Vagina (tissue), 2 donors: ENCODE data around the gene IPP. TPM values are rescaled to one million over a fixed set of nuclear protein-coding genes. Genes with fewer than 3 reads are reported as not detected.

ENCODE experiments used
- DNase-seq, 2 donors: peaks; one replicate each; pipeline ENCODE4 v3.0.0-alpha.2; 2017; ENCODE audit errors: extremely low spot score in 2 of 2
- H3K27ac ChIP-seq: fragments of 200-600 bp; sonication (generic); one replicate; pipeline ENCODE4 v1.5.1; 2019
- H3K27me3 ChIP-seq: fragments of 200-600 bp; sonication (generic); one replicate; pipeline ENCODE4 v1.5.1; 2019
- H3K36me3 ChIP-seq, 2 donors: fragments of 200-600 bp; sonication (generic); one replicate each; pipeline ENCODE4 v1.5.1; 2017 to 2019
- H3K4me1 ChIP-seq: fragments of 200-600 bp; sonication (generic); one replicate; pipeline ENCODE4 v1.5.1; 2019
- H3K4me3 ChIP-seq, 2 donors: fragments of 200-600 bp; sonication (generic); 1 replicate in 1 of 2; 2 replicates in 1 of 2; pipeline ENCODE4 v1.5.1; 2016 to 2019
- H3K9me3 ChIP-seq: fragments of 200-600 bp; sonication (generic); one replicate; pipeline ENCODE4 v1.5.1; 2019
- POLR2A ChIP-seq, 2 donors: fragments of 450-650 bp; IDR thresholded peaks; one replicate each; pipeline ENCODE4 v1.6.1; 2017; ENCODE audit warnings: antibody characterized with exemption in 2 of 2, mild to moderate bottlenecking in 2 of 2, moderate library complexity in 2 of 2
- POLR2AphosphoS5 ChIP-seq, 2 donors: sonication (generic); formaldehyde crosslinking; IDR thresholded peaks; one replicate each; pipeline ENCODE4 v1.9.0; 2017; ENCODE audit warnings: antibody characterized with exemption in 2 of 2, mild to moderate bottlenecking in 2 of 2, low read depth in 1 of 2; ENCODE audit not compliant: insufficient read depth in 1 of 2
- intact Hi-C: fragments of 100-400 bp; cut with DNase I; formaldehyde crosslinking; loops from one replicate; pipeline ENCODE4 v1.15.1; 2023
- total RNA-seq: library from RNA; depleted of rRNA; stranded (reverse); fragments of >200 nt; gene quantifications from one replicate; pipeline ENCODE4 v1.2.3, GENCODE V29; 2016
- TF ChIP-seq, protein P1 (sequence below), 3 experiments: fragments of 450-650 bp in 2 of 3; fragments of 200-600 bp in 1 of 3; sonication (generic) in 1 of 3; IDR thresholded peaks; one replicate each; pipeline ENCODE4 v1.5.1; 2017 to 2019; ENCODE audit warnings: antibody characterized with exemption in 3 of 3, mild to moderate bottlenecking in 2 of 3, moderate library complexity in 2 of 3

Gene IPP
- total RNA-seq, 1 donor from 2014 or later = 5.6 TPM

DNA sequence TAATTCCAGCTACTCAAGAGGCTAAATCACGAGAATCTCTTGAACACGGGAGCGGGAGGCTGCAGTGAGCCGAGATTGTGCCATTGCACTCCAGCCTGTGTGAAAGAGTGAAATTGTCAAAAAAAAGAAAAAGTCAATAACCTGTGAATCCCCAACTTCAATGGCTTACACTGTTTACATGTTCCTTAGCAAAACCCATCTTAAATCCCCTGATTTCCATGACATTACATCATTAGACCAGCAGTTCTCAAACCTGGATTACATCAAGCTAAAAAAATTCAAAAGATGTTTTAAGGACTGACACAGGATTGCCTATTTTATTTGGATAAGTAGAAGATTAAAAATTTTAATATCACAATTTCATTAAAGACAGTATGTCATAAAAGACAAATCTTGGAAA is 76.5 kb downstream of the IPP start:
- Histone ChIP-seq H3K4me3 (no peak overlapping the region), H3K9me3 (no peaks in the 10 kb centered on the region), H3K27me3 (no peaks in the 10 kb centered on the region), H3K4me1 (peaks cover 89% of the 10 kb centered on the region), H3K36me3 (no peaks in the 10 kb centered on the region), H3K27ac (no peak overlapping the region)
- TF ChIP-seq POLR2AphosphoS5 (IDR thresholded peaks at IDR 0.05; ENCODE audit: insufficient read depth in 1 of 2, low read depth in 1 of 2) (no peak), POLR2A (IDR thresholded peaks at IDR 0.05) (no peak)
- TF ChIP-seq, protein P1, sequence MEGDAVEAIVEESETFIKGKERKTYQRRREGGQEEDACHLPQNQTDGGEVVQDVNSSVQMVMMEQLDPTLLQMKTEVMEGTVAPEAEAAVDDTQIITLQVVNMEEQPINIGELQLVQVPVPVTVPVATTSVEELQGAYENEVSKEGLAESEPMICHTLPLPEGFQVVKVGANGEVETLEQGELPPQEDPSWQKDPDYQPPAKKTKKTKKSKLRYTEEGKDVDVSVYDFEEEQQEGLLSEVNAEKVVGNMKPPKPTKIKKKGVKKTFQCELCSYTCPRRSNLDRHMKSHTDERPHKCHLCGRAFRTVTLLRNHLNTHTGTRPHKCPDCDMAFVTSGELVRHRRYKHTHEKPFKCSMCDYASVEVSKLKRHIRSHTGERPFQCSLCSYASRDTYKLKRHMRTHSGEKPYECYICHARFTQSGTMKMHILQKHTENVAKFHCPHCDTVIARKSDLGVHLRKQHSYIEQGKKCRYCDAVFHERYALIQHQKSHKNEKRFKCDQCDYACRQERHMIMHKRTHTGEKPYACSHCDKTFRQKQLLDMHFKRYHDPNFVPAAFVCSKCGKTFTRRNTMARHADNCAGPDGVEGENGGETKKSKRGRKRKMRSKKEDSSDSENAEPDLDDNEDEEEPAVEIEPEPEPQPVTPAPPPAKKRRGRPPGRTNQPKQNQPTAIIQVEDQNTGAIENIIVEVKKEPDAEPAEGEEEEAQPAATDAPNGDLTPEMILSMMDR (IDR thresholded peaks at IDR 0.05) = no peak
- intact Hi-C loops = no loop called here
- DNase-seq = no peak

DNA sequence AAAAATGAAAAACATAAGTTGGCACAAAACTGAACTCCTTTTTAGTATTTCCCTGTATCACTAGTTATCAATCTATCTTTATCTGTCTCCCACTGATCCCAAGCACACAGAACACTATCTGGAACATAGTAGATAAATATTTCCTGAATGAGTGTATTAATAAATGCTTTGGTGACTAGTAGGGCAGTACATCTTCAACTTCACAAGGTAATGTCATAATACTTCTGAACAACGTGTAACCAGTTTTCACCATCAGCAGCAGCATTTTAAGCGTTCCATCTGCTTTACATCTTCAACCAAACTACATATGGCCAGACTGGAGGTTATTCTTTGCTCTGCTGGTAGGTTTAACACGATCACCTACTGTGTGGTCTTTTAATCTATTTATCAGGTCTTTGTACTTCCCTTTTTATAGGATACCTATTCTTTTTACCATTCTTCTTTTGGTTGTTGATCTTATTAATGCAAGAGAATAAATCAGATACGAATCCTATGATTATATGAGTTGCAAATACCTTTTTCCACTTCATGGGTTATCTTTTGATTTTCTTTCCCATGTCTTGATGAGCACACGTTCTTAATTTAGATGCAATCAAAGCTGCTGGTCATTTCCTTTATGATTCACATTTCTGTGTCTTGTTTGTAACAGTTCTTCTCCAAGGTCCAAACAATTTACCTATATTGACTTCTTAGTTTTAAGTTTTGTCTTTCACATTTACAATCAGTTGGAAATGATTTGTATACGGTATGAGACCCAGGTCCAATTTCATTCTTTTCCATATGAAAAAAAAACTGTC is 80.4 kb downstream of the IPP start:
- no peaks in the 10 kb centered on the region for H3K27me3 ChIP-seq
- intact Hi-C loops = no loop called here
- no peaks in the 10 kb centered on the region for H3K36me3 ChIP-seq
- no peaks in the 10 kb centered on the region for H3K9me3 ChIP-seq
- no peak for DNase-seq
- TF ChIP-seq POLR2AphosphoS5 (IDR thresholded peaks at IDR 0.05; ENCODE audit: insufficient read depth in 1 of 2, low read depth in 1 of 2) = no peak
- TF ChIP-seq, protein P1 (IDR thresholded peaks at IDR 0.05) = no peak
- no peak for TF ChIP-seq POLR2A (IDR thresholded peaks at IDR 0.05)
- H3K27ac ChIP-seq = no peak overlapping the region
- H3K4me1 ChIP-seq = peaks cover 76% of the 10 kb centered on the region
- H3K4me3 ChIP-seq = no peak overlapping the region

DNA sequence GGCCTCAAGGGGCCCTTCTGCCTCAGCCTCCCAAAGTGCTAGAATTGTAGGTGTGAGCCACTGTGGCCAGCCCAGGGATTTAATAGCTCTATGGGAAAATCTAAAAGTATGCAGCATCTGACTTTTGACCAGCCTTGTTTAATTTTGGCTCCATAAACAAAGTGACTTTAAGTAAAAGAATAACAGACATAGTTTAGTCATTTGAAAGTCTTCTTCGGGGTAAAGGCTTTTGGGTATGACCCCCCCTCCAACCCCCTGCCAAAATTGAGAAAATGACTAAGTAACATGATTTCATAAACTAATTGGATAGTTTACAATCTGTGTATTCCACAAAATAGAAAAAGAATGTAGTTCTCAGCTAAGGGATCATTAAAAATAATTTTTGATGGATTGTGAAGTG is 81.1 kb downstream of the IPP start:
- Histone ChIP-seq H3K4me1 (peaks cover 73% of the 10 kb centered on the region), H3K27me3 (no peaks in the 10 kb centered on the region), H3K9me3 (no peaks in the 10 kb centered on the region), H3K36me3 (no peaks in the 10 kb centered on the region), H3K27ac (no peak overlapping the region), H3K4me3 (no peak overlapping the region)
- TF ChIP-seq, protein P1 (IDR thresholded peaks at IDR 0.05) = no peak
- TF ChIP-seq POLR2AphosphoS5 (IDR thresholded peaks at IDR 0.05; ENCODE audit: insufficient read depth in 1 of 2, low read depth in 1 of 2) (no peak), POLR2A (IDR thresholded peaks at IDR 0.05) (no peak)
- no peak for DNase-seq
- intact Hi-C loops = no loop called here

DNA sequence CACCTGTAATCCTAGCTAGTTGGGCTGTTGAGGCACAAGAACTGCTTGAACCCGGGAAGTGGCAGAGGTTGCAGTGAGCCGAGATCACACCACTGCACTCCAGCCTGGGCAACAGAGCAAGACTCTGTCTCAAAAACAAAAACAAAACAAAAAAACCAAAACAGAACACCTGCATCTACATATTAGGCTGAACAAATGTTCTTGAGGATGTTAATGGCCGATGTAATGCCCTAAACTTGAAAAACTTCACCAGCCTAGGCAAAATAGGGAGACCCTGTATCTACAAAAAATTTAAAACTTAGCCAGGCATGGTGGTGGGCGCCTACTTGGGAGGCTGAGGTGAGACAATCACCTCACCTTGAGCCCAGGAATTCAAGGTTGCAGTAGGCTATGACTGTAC is 81.9 kb downstream of the IPP start:
- Histone ChIP-seq H3K4me1 (peaks cover 68% of the 10 kb centered on the region), H3K27ac (no peak overlapping the region), H3K27me3 (no peaks in the 10 kb centered on the region), H3K4me3 (no peak overlapping the region), H3K9me3 (no peaks in the 10 kb centered on the region), H3K36me3 (no peaks in the 10 kb centered on the region)
- intact Hi-C loops = no loop called here
- TF ChIP-seq POLR2AphosphoS5 (IDR thresholded peaks at IDR 0.05; ENCODE audit: insufficient read depth in 1 of 2, low read depth in 1 of 2) (no peak), POLR2A (IDR thresholded peaks at IDR 0.05) (no peak)
- TF ChIP-seq, protein P1 (IDR thresholded peaks at IDR 0.05) = no peak
- DNase-seq = no peak
